DOHH2 (cell line): ENCODE data around the gene TXNRD2.

Experiments used
- H3F3A ChIP-seq: fragments of 200-600 bp; sonication (generic), shearing (Covaris generic); 2 replicates; pipeline ENCODE4 v1.6.0; 2016; ENCODE audit warnings: antibody characterized with exemption, mild to moderate bottlenecking; ENCODE audit not compliant: control insufficient read depth, insufficient read depth
- H3K27ac ChIP-seq: fragments of 200-600 bp; sonication (generic); 2 replicates; pipeline ENCODE4 v1.5.1; 2014; ENCODE audit warnings: low read depth, mild to moderate bottlenecking, low read length, moderate library complexity
- H3K27me3 ChIP-seq: fragments of 200-600 bp; sonication (generic); 2 replicates; pipeline ENCODE4 v1.6.1; 2014; ENCODE audit warnings: mild to moderate bottlenecking, low read length, mixed read lengths; ENCODE audit not compliant: control insufficient read depth
- H3K36me3 ChIP-seq: fragments of 200-600 bp; sonication (generic); 2 replicates; pipeline ENCODE4 v1.6.1; 2014; ENCODE audit warnings: mild to moderate bottlenecking, low read length, moderate library complexity, mixed read lengths; ENCODE audit not compliant: control insufficient read depth
- H3K4me1 ChIP-seq: fragments of 200-600 bp; sonication (generic); 2 replicates; pipeline ENCODE4 v1.6.1; 2014; ENCODE audit warnings: mild to moderate bottlenecking, low read length, mixed read lengths; ENCODE audit not compliant: control insufficient read depth
- H3K4me2 ChIP-seq: fragments of 200-600 bp; sonication (generic); 2 replicates; pipeline ENCODE4 v1.6.0; 2014; ENCODE audit warnings: mild to moderate bottlenecking, low read length, moderate library complexity
- H3K4me3 ChIP-seq: fragments of 200-600 bp; sonication (generic); 2 replicates; pipeline ENCODE4 v1.5.1; 2014; ENCODE audit warnings: mild to moderate bottlenecking, low read length, mixed read lengths
- H3K79me2 ChIP-seq: fragments of 200-600 bp; sonication (generic); 2 replicates; pipeline ENCODE4 v1.6.1; 2014; ENCODE audit warnings: mild to moderate bottlenecking, low read length, mixed read lengths; ENCODE audit not compliant: control insufficient read depth
- H3K9me2 ChIP-seq: fragments of 200-600 bp; sonication (generic); replicated peaks from 2 replicates; pipeline ENCODE4 v1.6.1; 2014; ENCODE audit warnings: mild to moderate bottlenecking, low read length, mixed read lengths; ENCODE audit not compliant: control insufficient read depth
- H3K9me3 ChIP-seq: fragments of 200-600 bp; sonication (generic); 2 replicates; pipeline ENCODE4 v1.6.1; 2014; ENCODE audit warnings: antibody characterized with exemption, low read length, mixed read lengths; ENCODE audit not compliant: control insufficient read depth, insufficient read depth
- H4K20me1 ChIP-seq: fragments of 200-600 bp; sonication (generic); 2 replicates; pipeline ENCODE4 v1.6.0; 2014; ENCODE audit warnings: low read depth, mild to moderate bottlenecking, antibody characterized with exemption, low read length, moderate library complexity; ENCODE audit not compliant: control insufficient read depth, insufficient read depth
- EZH2phosphoT487 ChIP-seq: fragments of 200-600 bp; sonication (generic); IDR thresholded peaks from 2 replicates; pipeline ENCODE4 v1.6.1; 2017; ENCODE audit warnings: borderline replicate concordance, mild to moderate bottlenecking, antibody characterized with exemption, low read length, moderate library complexity, mixed read lengths
- TF ChIP-seq, protein P1 (sequence below): fragments of 200-600 bp; sonication (generic); IDR thresholded peaks from one replicate; pipeline ENCODE4 v1.5.1; 2014; ENCODE audit warnings: antibody characterized with exemption, mild to moderate bottlenecking, low read depth, low read length; ENCODE audit not compliant: poor library complexity, severe bottlenecking

TXNRD2 gene

GRCh38 chr22:19974935-19975706 lies 33.5 kb upstream of the TXNRD2 start:
- no peaks in the 10 kb centered on the region for H3K79me2 ChIP-seq
- H3F3A ChIP-seq = no peaks in the 10 kb centered on the region
- H3K27me3 ChIP-seq = no peaks in the 10 kb centered on the region
- no peaks in the 10 kb centered on the region for H4K20me1 ChIP-seq
- no peaks in the 10 kb centered on the region for H3K36me3 ChIP-seq
- H3K9me3 ChIP-seq = no peaks in the 10 kb centered on the region
- peak overlapping the region; percentile 21; the same call in 1 of the 2 replicates for H3K4me2 ChIP-seq
- no peak overlapping the region for H3K4me3 ChIP-seq
- H3K9me2 ChIP-seq = no peaks in the 10 kb centered on the region
- H3K27ac ChIP-seq = no peak overlapping the region
- H3K4me1 ChIP-seq = peaks cover 16% of the 10 kb centered on the region
- TF ChIP-seq, protein P1, sequence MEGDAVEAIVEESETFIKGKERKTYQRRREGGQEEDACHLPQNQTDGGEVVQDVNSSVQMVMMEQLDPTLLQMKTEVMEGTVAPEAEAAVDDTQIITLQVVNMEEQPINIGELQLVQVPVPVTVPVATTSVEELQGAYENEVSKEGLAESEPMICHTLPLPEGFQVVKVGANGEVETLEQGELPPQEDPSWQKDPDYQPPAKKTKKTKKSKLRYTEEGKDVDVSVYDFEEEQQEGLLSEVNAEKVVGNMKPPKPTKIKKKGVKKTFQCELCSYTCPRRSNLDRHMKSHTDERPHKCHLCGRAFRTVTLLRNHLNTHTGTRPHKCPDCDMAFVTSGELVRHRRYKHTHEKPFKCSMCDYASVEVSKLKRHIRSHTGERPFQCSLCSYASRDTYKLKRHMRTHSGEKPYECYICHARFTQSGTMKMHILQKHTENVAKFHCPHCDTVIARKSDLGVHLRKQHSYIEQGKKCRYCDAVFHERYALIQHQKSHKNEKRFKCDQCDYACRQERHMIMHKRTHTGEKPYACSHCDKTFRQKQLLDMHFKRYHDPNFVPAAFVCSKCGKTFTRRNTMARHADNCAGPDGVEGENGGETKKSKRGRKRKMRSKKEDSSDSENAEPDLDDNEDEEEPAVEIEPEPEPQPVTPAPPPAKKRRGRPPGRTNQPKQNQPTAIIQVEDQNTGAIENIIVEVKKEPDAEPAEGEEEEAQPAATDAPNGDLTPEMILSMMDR = no peak
- TF ChIP-seq EZH2phosphoT487 = no peak

- Histone ChIP-seq H3K36me3 (no peaks in the 10 kb centered on the region), H3K4me1 (peaks cover 16% of the 10 kb centered on the region), H3K9me3 (no peaks in the 10 kb centered on the region), H3K27me3 (no peaks in the 10 kb centered on the region), H3K9me2 (no peaks in the 10 kb centered on the region), H3K79me2 (no peaks in the 10 kb centered on the region), H3K4me2 (peak overlapping the region; percentile 21; the same call in 1 of the 2 replicates), H4K20me1 (no peaks in the 10 kb centered on the region), H3F3A (no peaks in the 10 kb centered on the region), H3K27ac (no peak overlapping the region), H3K4me3 (no peak overlapping the region)
- TF ChIP-seq, protein P1 = peak; percentile 28
- TF ChIP-seq EZH2phosphoT487 = no peak
Observed at GRCh38 chr22:19974268-19974861, 32.7 kb upstream of the TXNRD2 start.

- peaks cover 16% of the 10 kb centered on the region for H3K4me1 ChIP-seq
- no peaks in the 10 kb centered on the region for H3K9me2 ChIP-seq
- H3K27ac ChIP-seq = no peak overlapping the region
- H3K4me3 ChIP-seq = no peak overlapping the region
- no peaks in the 10 kb centered on the region for H3K27me3 ChIP-seq
- no peaks in the 10 kb centered on the region for H3K79me2 ChIP-seq
- H3F3A ChIP-seq = no peaks in the 10 kb centered on the region
- H3K9me3 ChIP-seq = no peaks in the 10 kb centered on the region
- H4K20me1 ChIP-seq = no peaks in the 10 kb centered on the region
- H3K36me3 ChIP-seq = no peaks in the 10 kb centered on the region
- H3K4me2 ChIP-seq = no peak overlapping the region; the same call in 1 of the 2 replicates
- TF ChIP-seq, protein P1 = no peak
- no peak for TF ChIP-seq EZH2phosphoT487
Observed at GRCh38 chr22:19973551-19974267, 32.1 kb upstream of the TXNRD2 start.
